HG03520 (cell line): ENCODE measurements around the gene KLHL5.

Source experiments
- ATAC-seq: cut with Tn5 transposase; IDR thresholded peaks from one replicate; pipeline ENCODE4 v1.9.1; 2021; ENCODE audit warnings: mild to moderate bottlenecking, moderate library complexity; ENCODE audit not compliant: unreplicated experiment

KLHL5 gene

GRCh38 chr4:39170301-39170700 lies 108.3 kb downstream of the KLHL5 start:
- no peak for ATAC-seq
